Left ventricle myocardium superior (tissue), 1 donor: ENCODE measurements around the gene HHIPL1. TPM values are rescaled to one million over a fixed set of nuclear protein-coding genes. Genes with fewer than 3 reads are reported as not detected.

ENCODE experiments used
- ATAC-seq: fragments of 200-7000 bp; cut with Tn5 transposase; one replicate; pipeline ENCODE4 v1.9.1; 2020; ENCODE audit warnings: mild to moderate bottlenecking, moderate library complexity
- DNase-seq: peaks from one replicate; pipeline ENCODE4 v3.0.0-alpha.2; 2020
- intact Hi-C: fragments of 100-400 bp; cut with micrococcal nuclease; formaldehyde crosslinking; loops from one replicate; pipeline ENCODE4 v1.11.0; 2022
- total RNA-seq: library from RNA; stranded (reverse); fragmentation: NEBNext Ultra II Directional; extraction: Animal tissue kit (Norgen Biotek cat#: 25700); gene quantifications from one replicate; pipeline ENCODE4 v1.2.1, GENCODE V29; 2021
- donor health status: DM: no; HTN: yes; CAD: no; lungs with severe emphysema.

HHIPL1 gene
- total RNA-seq, 1 donor from 2014 or later, result 1.5 TPM

- DNase-seq (no peak), ATAC-seq (no peak)
- intact Hi-C loops, result no loop called here
Observed at GRCh38 chr14:99698236-99698635, 53.3 kb downstream of the HHIPL1 start.

DNA sequence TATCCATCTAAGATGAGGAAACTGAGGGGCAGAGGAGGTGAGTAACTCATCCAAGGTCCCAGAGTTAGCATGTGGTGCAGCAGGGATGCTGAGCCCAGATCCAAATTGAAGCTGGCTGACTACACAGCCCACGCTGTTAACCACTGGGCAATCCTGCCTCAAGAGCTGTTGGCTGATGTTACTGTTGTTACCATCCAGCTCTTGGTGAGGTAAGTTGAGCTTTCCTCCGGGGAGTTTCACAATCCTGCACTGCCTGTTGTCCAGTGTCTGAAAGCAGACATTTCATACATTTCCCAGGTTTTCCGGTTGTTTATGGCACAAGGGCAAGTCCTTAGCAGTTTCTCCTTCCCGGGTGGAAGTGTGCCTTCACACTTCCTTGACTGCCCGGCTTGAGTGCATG lies 53.7 kb downstream of the HHIPL1 start:
- DNase-seq, result no peak
- intact Hi-C loops, result no loop called here
- ATAC-seq, result no peak

GRCh38 chr14:99699085-99699760 lies 54.3 kb downstream of the HHIPL1 start:
- intact Hi-C loops, result no loop called here
- ATAC-seq, result no peak
- no peak for DNase-seq

DNA sequence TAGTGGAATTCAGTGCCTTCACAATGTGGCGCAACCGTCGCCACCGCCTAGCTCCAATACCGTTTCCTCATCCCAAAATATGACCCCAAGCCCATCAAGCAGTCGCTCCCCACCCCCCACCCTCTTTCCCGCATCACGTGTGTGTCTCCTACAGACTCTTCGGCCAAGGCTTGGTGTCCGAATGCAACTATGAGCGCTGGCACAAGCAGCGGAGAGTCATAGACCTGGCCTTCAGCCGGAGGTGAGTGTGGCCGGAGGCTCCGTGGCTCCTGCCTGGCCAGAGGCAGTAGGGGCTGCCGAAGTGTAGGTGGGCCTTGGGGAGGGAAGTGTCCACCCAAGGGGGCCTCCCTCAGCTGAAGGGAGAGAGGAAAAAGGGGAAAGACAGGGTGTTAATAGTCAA lies 54.9 kb downstream of the HHIPL1 start:
- DNase-seq, result no peak
- intact Hi-C loops, result no loop called here
- no peak for ATAC-seq

- DNase-seq (no peak), ATAC-seq (no peak)
- intact Hi-C loops, result no loop called here
Observed at GRCh38 chr14:99700379-99700778, 55.5 kb downstream of the HHIPL1 start.

GRCh38 chr14:99701260-99701659 lies 56.3 kb downstream of the HHIPL1 start:
- intact Hi-C loops, result no loop called here
- DNase-seq, result no peak
- no peak for ATAC-seq

DNA sequence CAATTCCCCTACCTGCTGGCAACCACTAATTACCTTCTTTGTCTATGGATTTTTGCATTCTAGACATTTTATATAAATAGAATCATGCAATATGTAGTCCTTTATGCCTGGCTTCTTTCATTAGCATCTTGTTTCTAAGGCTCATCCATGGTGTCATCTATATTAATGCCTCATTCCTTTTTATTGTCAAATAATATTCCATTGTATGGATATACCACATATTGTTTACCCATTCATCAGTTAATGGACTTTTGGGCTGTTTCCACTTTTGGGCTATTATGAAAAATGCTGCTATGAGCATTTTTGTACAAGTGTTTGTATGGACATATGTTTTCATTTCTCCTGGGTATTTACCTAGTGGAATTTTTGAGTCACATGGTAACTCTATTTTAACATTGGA lies 57.2 kb downstream of the HHIPL1 start:
- ATAC-seq (no peak), DNase-seq (no peak)
- intact Hi-C loops, result no loop called here

DNA sequence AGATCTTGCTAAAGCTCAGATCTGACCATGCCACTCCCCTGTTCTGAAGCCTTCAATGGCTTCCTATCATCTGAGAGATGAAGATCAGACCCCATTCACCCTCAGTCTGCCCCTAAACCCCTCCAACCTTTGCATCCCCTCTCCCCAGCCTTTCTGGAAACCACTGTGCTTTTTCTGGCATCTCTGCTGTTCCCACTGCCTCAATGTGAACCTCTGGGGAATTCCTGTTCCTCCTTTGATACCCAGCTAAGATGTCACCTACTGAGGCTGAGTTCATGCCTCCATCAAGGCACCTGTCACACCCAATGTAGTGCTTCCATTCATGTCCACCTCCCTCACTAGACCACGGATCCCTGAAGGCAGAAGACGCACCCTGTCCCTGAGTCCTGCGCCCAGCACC lies 58.5 kb downstream of the HHIPL1 start:
- ATAC-seq (no peak), DNase-seq (no peak)
- intact Hi-C loops, result no loop called here

DNA sequence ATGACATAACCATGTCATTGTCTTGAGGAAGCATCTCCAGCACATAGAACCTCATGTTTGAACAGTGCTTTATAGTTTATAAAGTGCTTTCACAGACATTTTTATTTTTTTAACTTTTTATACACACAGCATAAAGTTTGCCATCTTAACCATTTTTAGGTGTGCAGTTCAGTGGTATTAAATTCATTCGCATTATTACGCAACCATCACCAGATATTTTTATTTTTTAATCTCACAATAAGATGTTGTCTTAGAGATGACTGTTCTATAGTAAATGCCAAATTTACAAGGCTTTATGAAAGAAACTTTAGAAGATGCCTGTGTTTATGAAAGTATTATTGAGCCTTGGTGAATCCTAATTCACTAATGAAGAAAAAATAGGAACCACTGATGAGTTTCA lies 59.1 kb downstream of the HHIPL1 start:
- intact Hi-C loops, result no loop called here

DNA sequence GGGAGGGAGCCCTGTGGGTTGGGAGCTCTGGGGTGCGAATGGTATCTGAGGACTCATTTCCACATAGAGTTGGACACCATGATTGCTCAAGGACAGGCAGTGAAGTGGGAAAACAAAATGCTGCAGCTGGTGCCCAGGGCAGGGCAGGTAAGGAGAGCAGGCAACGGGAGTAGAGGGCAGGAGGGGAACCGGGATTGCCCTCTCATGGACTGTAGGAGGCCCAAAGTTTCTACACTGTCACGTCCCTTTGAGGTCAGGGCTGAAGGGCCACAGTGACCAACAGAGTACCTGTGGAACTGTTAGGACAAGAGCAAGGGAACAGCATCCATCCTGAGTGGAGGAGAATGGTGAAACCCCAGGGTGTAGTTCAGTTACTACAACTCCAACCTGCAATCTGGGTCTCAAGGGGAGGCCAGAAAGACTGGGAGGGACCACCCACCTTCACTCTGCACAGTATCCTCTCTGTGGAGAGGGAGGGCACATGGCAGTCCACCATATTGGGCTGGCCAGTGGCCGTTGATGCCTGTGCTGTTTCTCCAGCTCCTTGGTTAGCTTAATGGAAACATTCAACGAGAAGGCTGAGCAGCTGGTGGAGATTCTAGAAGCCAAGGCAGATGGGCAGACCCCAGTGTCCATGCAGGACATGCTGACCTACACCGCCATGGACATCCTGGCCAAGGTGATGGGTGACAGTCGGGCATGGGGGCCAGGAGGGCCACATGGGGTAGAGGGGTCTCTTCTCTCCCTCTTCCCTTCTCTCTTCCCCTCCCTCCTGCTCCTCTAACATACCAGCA lies 61.4 kb downstream of the HHIPL1 start:
- no peak for ATAC-seq
- intact Hi-C loops, result no loop called here
- no peak for DNase-seq

More for the DNA sequence above, 59.1 kb downstream of the HHIPL1 start:
- DNase-seq (no peak), ATAC-seq (no peak)

DNA sequence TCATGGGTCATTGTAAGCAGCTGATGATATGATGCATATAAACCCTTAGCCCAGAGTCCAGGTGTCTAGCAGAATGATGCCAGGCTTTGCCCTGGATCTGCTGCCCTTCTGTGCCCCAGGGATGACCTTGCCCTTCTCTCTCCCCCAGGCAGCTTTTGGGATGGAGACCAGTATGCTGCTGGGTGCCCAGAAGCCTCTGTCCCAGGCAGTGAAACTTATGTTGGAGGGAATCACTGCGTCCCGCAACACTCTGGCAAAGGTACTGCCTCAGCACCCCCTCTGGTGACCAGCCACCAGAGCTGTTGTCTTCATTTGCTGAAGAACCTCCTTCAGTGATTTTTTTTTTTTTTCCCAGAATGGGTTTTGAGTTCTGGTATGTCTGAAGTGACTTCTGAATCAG lies 62.5 kb downstream of the HHIPL1 start:
- intact Hi-C loops, result no loop called here
- ATAC-seq, result no peak
- DNase-seq, result no peak

- DNase-seq, result no peak
- intact Hi-C loops, result no loop called here
- ATAC-seq, result no peak
Observed at GRCh38 chr14:99707921-99708320, 63.0 kb downstream of the HHIPL1 start.

DNA sequence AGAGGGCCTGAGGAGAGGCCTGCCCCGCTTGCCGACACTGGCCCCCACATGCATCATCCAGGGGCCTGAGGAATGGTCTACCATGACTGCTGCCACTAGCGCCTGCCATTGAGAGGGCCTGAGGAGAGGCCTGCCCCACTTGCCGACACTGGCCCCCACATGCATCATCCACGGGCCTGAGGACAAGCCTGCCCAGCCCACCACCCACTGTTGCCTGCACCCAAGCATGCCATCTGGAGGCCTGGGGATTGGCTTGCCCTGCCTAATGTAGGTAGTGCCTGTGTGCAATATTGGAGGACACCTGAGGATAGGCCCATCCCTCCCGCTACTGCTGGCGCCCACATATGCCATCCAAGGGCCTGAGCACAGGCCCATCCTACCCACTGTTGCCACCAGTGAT lies 63.5 kb downstream of the HHIPL1 start:
- DNase-seq, result no peak
- ATAC-seq, result no peak
- intact Hi-C loops, result no loop called here

DNA sequence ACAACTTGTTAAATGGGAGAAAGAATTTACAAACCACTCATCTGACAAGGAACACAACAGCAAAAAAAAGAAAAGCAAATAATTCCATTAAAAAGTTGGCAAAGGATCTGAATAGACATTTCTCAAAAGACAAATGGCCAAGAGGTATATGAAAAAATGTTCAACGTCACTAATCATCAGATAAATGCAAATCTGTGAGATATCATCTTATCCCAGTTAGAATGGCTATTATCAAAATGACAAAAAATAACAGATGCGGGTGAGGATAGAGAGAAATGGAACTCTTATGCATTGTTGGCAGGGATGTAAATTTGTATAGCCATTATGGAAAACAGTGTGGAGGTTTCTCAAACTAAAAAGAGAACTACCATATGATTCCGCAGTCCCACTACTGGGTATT lies 69.0 kb downstream of the HHIPL1 start:
- ATAC-seq (no peak), DNase-seq (no peak)
- intact Hi-C loops, result no loop called here

DNA sequence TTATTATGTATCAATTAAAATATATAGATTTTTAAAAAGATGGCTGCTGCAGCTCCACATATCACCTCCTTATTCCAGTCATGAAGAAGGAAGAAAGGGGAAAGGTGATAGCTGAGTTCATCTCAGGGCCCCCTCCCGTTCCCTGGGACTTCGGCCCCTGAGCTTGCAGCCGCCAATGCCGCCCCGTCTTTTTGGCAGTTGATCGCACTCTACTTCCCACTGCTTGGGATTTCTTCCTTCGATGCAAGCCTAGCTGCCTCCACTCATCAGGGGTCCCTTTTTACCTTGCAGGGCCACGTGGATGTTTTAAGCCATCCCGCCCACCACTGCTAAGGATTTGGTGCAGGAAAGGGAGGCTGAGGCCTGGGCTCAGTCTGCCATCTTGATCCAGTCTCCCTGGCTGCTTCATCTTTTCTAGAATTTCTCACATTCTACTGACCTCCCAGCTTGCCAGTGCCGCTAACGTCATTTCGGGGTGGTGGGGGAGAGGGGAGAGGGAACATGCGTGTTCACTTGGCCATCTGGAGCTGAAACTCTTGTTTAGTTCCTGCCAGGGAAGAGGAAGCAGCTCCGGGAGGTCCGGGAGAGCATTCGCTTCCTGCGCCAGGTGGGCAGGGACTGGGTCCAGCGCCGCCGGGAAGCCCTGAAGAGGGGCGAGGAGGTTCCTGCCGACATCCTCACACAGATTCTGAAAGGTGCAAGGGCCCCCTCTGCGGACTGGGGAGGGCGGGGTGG lies 70.5 kb downstream of the HHIPL1 start:
- intact Hi-C loops, result no loop called here
- no peak for ATAC-seq
- DNase-seq, result no peak

DNA sequence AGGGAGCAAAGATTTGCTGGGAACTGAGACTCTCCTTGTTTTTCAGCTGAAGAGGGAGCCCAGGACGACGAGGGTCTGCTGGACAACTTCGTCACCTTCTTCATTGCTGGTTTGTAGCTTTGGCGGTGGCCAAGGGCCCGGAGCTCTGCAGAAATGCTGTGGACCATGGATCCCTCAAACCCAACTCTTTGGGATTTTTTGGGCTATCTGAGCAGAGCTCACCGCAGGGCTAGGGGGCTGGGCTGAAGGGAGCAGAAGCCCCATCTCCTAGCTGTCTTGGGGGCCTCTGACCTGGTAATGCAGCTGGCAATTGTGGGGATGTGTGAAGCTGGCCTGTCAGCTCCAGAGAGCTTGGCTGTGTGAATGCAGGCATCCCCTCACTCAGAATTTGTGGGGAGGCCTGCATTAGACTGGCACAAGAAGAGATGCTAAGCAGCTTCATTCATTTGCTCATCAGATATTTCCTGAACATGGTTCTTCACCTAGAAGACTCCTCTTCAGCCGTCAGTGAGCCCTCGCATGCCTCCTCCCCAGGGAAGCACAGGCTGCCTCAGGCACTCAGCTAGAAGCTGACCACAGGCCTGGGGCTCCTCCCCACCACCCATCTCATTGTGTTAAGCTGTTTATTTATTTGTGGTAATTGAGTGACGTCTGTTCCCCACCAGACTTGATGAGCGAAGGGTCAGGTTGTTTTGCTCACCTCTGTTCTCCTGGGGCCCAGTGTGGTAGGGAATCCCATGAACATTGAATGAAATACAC lies 71.3 kb downstream of the HHIPL1 start:
- intact Hi-C loops, result no loop called here
- no peak for ATAC-seq
- DNase-seq, result no peak

GRCh38 chr14:99716850-99717681 lies 72.1 kb downstream of the HHIPL1 start:
- ATAC-seq (no peak), DNase-seq (no peak)
- intact Hi-C loops, result no loop called here

GRCh38 chr14:99717682-99718013 lies 72.7 kb downstream of the HHIPL1 start:
- no peak for DNase-seq
- intact Hi-C loops, result no loop called here
- no peak for ATAC-seq
